Kidney glomerular epithelial cell (primary cell): ENCODE data around the gene SLC30A3.
A peak's percentile ranks its signal among the peaks of the same experiment; 100 is the strongest.
"Not testable (repeated sequence)": the region's sequence is repeated elsewhere in the genome, so short reads cannot be mapped to it uniquely, and the experiment has no call there.

ENCODE experiments used
- DNase-seq: peaks from one replicate; lab custom pipeline; 2025; lab: John Stamatoyannopoulos, UW

Gene SLC30A3

DNA sequence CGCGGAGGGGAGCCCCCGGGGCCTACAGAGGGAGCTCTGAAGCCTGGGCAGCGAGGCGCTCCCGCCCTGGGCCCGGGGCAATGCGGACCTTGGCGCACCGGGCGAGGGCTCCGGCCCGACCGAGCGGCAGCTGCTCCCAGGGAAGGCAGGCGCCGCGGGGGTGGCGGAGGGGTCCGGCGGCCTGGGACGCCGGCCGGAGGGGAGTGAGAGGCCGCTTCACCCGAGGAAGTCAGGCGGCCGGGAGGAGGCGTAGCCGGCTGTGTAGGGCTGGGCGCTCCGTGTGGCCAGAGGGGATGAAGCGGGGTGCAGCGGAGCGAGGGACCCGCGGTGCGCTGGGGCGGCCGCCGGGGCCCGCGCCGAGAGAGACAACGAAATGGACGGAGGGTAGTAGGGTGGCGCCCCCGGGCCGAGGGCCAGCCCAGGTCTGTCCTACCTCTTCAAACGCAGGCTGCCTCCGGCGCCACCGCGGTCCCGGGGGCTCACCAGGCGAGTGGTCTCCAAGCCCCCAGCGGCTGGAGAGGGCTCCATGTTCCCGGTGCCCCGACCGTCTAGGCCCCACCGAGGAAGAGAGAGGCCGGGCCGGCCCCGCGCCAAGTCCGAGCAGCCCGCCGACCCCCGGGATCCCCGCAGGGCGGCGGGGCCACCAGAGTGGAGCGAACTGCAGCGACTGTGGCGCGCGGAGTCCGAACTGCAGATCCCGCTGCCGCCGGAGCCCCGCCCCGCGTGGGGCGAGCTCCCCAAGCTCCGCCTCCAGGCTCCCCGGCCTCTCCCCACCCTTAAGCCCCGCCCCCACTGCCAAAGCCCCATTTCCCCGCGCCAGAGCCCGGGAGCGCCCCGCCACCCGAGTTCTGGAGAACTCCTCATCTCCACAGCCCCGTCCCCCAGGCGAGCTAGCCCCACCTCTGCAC lies at the start of gene SLC30A3:
Gene SLC30A3, minus strand, starts transcription at position 669 of the 908 bp plus-strand sequence. Its CDS starts 141 bp downstream, at position 528.
- DNase-seq = no peak

GRCh38 chr2:27312152-27312551 lies 49.3 kb upstream of the SLC30A3 start:
- DNase-seq = no peak

DNA sequence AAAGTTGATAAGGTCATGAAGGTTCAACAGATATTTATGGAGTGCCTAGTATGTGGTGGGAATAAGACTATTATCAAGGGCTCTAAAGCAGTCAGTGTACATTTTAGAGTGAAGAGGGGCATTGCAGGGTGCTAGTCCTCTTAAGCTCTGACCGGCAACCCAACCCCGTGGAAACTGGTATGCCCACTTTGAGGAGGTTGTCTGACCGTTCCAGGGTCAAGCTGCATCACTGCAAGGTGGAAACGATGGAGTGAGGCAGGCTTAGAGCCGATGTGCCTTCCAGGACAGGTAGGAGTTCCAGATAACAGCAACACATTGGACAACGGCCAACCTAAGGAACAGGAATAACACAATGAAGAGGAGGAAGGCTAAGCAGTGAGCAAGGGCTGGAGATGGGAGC lies 46.8 kb upstream of the SLC30A3 start:
- no peak for DNase-seq

DNA sequence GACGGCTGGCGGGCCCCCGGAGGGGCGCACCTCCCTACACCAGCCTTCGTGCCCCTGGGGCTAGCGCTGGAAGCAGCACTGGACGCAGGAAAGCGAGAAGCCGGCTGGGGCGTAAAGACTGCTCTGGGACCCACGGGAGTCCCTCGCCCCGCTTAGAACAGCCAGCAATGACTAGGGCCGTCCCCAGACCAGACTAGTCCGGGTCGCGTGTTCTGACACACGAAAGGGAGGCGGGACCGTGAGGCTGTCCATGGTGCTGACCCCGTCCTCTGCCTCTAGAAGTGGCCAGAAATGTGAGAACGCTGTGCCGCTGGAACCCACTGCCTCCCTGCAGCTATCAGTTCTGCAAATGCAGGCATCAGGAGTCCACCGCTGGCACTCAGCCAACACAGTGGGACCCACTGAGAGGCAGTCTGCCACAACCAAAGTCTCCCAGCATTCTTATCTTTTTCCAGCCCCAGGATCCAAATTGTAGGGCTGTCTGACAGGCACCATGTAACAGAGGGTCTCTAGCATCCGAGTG lies 45.6 kb upstream of the SLC30A3 start, which contains the start of gene UCN:
Gene UCN, minus strand, starts transcription at position 87 of the 523 bp plus-strand sequence. CDS start 550 bp downstream, outside the sequence.
- DNase-seq = no peak

GRCh38 chr2:27307545-27308358 lies 44.9 kb upstream of the SLC30A3 start:
- DNase-seq = no peak

GRCh38 chr2:27307287-27307544 lies 44.4 kb upstream of the SLC30A3 start:
- no peak for DNase-seq

- DNase-seq = no peak
Observed at GRCh38 chr2:27306573-27307286, 43.9 kb upstream of the SLC30A3 start.

DNA sequence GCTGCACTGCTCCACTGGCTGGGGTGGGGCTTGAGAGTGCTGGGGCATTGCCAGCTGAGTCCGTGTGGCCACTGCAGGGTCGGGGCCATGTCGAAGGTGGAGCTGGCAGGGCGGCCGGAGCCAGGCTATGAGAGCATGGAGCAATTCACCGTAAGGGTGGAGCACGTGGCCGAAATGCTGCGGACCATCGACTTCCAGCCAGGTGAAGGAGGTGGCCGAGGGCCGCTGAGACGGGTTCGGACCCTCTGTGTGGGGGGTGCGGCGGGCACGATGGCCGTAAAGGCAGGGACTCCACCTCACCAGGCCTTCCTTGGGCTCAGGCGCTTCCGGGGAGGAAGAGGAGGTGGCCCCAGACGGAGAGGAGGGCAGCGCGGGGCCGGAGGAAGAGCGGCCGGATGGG lies 43.3 kb upstream of the SLC30A3 start:
- no peak for DNase-seq

DNA sequence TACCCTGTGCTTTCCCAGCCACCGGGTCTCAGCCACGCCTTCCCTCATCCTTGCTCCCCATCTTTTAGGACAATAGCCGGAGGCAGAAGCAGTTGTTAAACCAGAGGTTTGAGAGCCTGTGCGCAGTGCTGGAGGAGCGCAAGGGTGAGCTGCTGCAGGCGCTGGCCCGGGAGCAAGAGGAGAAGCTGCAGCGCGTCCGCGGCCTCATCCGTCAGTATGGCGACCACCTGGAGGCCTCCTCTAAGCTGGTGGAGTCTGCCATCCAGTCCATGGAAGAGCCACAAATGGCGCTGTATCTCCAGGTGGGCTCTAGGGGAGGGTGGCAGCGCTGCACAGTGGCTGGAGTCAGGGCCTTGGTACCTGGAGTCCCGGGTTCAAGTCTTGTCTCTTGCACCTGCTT lies 42.7 kb upstream of the SLC30A3 start:
- no peak for DNase-seq

GRCh38 chr2:27304488-27305240 lies 41.8 kb upstream of the SLC30A3 start:
- DNase-seq = no peak

GRCh38 chr2:27303093-27304025 lies 40.5 kb upstream of the SLC30A3 start:
- DNase-seq = peak; percentile 59

DNA sequence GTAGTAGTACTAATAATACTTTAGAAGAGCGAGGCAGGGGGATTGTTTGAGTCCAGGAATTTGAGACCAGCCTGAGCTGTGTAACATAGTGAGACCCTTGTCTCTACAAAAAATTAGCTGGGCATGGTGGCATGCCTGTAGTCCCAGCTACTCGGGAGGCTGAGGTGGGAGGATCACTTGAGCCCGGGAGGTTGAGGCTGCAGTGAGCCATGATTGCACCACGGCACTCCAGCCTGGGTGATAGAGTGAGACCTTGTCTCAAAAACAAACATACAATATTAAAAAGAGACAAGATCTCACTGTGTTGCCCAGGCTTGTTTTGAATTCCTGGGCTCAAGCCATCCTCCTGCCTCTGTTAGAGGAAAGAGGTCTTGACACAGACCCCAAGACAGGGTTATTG lies 37.8 kb upstream of the SLC30A3 start:
- not testable (repeated sequence) for DNase-seq

- no peak for DNase-seq
Observed at GRCh38 chr2:27298391-27299080, 35.7 kb upstream of the SLC30A3 start.

DNA sequence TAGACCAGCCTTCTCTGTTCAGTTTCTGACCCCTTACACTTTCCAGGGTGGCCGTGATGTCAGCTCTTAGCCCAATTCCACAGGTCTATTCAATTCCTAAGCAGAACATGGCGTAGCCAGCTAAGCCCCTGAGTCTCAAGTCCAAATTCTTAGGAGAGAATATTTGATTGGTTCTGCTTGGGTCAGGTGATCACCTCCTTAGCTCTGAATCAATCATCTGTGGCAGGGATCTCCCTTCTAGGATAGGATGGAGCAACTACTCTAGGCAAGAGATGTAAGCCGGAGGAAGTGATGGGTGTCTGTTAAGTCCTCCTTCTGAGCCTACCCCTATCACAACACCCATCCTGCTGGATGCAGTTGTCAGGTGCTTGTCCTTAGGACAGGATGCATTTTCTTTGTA lies 34.3 kb upstream of the SLC30A3 start:
- DNase-seq = no peak

DNA sequence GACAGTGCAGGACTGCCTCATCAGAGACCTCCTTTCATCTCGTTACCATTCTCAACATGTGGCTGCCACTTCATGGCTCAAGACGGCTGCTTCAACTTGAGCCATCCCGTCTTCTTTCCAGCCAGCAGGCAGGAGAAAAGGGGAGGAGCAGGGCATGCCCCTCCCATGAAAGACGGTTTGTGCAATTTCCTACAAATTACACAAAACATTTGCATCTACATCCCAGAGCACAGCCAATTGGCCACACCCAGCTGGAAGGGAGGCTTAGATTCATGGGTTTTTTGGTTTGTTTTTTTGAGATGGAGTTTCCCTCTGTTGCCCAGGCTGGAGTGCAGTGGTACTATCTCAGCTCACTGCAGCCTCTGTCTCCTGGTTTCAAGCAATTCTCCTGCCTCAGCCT lies 33.6 kb upstream of the SLC30A3 start:
- DNase-seq = no peak

DNA sequence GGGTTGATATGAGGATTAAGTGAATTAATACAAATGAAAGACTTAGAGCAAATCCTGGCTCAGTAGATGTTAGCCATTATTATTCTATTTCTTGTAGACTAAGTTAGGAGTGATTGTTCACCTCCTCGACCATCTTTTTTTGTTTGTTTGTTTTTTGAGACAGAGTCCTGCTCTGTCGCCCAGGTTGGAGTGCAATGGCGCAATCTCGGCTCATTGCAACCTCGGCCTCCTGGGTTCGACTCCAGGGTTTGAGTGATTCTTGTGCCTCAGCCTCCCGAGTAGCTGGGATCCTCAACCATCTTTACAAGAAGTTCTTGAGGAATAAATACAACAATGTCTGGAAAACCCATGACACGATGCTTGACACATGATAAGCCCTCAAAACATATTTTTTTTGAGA lies 32.1 kb upstream of the SLC30A3 start:
- no peak for DNase-seq

- DNase-seq = no peak
Observed at GRCh38 chr2:27291865-27292264, 29.0 kb upstream of the SLC30A3 start.

DNA sequence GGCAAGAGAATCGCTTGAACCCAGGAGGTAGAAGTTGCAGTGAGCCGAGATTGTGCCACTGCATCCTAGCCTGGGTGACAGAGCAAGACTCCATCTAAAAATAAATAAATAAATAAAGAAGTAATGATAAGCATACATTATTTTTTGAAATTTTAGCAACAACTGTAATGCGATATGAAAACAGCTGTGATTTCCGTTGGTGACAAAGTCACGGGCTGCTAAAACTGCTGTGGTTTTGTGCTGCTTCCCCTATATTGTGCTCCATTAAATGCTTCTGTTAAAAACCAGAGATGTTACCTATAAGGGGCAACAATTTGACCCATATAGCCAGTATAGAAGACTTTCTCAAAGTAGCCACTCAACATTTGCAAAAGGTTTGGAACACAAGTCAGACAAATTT lies 27.7 kb upstream of the SLC30A3 start:
- DNase-seq = no peak

DNA sequence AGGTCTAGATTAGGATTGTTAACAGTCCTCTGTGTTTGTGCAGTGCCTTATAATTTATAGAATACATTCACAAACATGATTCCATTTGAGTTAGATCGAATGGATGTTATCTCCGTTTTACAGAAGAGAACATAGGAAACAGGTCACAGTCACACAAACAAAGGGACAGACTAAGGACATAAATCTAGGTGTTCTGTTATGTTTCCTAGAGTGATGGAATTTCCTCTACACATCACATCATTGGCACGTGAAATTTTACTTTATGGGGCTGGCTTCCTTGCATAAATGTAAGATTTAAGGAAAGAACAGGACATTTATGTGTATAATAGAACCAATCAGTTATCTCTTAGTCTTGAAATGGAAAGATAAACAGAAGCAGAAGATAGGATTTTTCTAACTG lies 25.8 kb upstream of the SLC30A3 start:
- no peak for DNase-seq

DNA sequence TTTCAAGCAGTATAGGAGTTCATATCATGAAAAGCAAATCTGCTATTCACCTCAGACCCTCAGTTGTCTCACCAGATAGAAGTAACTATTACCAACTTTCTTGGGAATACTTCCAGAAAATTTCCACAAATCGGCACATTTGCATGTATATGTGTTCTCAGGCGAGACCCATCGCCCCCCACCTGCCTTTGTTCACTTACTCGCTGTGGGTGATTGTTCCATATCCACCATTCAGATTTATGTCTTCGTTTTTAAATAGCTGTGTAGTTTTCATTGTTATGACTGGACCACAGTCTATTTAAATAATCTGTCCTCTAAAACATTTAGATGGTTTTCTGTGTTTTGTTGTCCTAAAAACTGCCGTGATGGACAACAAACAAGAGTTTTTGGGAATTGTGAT lies 22.6 kb upstream of the SLC30A3 start:
- no peak for DNase-seq
